Body of pancreas (tissue), 4 donors: ENCODE results near the gene SLC23A2. TPM values are rescaled to one million over a fixed set of nuclear protein-coding genes. Genes with fewer than 3 reads are reported as not detected.

Source experiments
- ATAC-seq: fragments of 150-250 bp; one replicate; pipeline ENCODE4 v1.9.1; 2016
- DNase-seq, 4 donors: peaks; one replicate each; pipeline ENCODE4 v3.0.0-alpha.2; 2019
- H3K27ac ChIP-seq, 4 donors: fragments of 200-600 bp; sonication (generic); 1 replicate in 3 of 4; 2 replicates in 1 of 4; pipeline versions ENCODE4 v1.5.1 to v1.6.1; 2016 to 2019; ENCODE audit warnings: mild to moderate bottlenecking in 1 of 4, mixed read lengths in 1 of 4, moderate library complexity in 1 of 4
- H3K27me3 ChIP-seq, 2 donors: fragments of 200-600 bp; sonication (generic); one replicate each; pipeline ENCODE4 v1.6.0; 2016; ENCODE audit warnings: mild to moderate bottlenecking in 1 of 2
- H3K36me3 ChIP-seq, 2 donors: fragments of 200-600 bp; sonication (generic); replicated peaks in 1 of 2; 2 replicates each; pipeline ENCODE4 v1.5.1; 2016; ENCODE audit warnings: low read depth in 2 of 2; ENCODE audit not compliant: insufficient read depth in 1 of 2
- H3K4me1 ChIP-seq: fragments of 200-600 bp; sonication (generic); one replicate; pipeline ENCODE4 v1.6.0; 2016
- H3K4me3 ChIP-seq, 2 donors: fragments of 200-600 bp; sonication (generic); 1 replicate in 1 of 2; 2 replicates in 1 of 2; pipeline ENCODE4 v1.5.1; 2016 to 2019
- H3K9me3 ChIP-seq, 3 donors: fragments of 200-600 bp; sonication (generic); 1 replicate in 2 of 3; 2 replicates in 1 of 3; pipeline ENCODE4 v1.5.1; 2016
- POLR2A ChIP-seq, 3 donors: fragments of 450-650 bp; IDR thresholded peaks; one replicate each; pipeline ENCODE4 v1.6.1; 2016; ENCODE audit warnings: antibody characterized with exemption in 3 of 3, mild to moderate bottlenecking in 2 of 3
- WGBS, 2 donors: methylation state at CpG; one replicate each; pipeline ENCODE4 v1.1.5; 2017; 5-methylcytosine and 5-hydroxymethylcytosine counted together
- intact Hi-C: fragments of 100-400 bp; cut with DNase I; formaldehyde crosslinking; loops from one replicate; pipeline ENCODE4 v1.15.1; 2023
- total RNA-seq, 2 donors: library from RNA; depleted of rRNA; stranded (reverse); fragments of >200 nt; gene quantifications; one replicate each; pipeline ENCODE4 v1.1.0, GENCODE V29; 2016
- TF ChIP-seq, protein P1 (sequence below), 7 experiments: fragments of 450-650 bp in 4 of 7; fragments of 200-600 bp in 3 of 7; sonication (generic) in 3 of 7; IDR thresholded peaks; one replicate each; pipeline ENCODE4 v1.5.1; 2016 to 2019; ENCODE audit warnings: antibody characterized with exemption in 7 of 7

SLC23A2 gene
- total RNA-seq, 2 donors from 2014 or later, result 12.2 TPM

DNA sequence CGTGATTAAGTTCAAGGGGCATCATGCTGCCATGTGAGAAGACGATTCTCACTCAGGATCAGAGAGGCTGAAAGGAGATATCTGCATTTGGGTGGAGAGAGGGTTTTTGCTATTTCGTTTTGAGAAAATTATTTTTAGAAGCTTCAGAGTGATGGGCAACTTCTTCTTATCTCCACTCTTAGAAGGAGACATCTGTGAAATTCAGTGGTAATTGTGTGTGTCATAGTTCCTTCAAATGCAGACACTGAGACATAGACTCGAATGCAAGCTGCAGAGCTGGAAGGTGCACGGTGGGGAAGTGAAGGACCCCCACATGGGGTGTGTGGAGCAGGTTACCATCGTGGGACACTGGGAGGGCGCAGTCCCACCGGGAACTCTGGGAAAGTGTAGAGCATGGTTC lies 162.8 kb downstream of the SLC23A2 start:
- H3K4me3 ChIP-seq, result no peak overlapping the region
- 33 to 40% methylated on average over 8 of the region's 8 CpGs for WGBS, 2 donors
- ATAC-seq, result no peak
- H3K4me1 ChIP-seq, result no peaks in the 10 kb centered on the region
- no peaks in the 10 kb centered on the region for H3K27me3 ChIP-seq
- no peak overlapping the region for H3K27ac ChIP-seq
- H3K36me3 ChIP-seq, result no peaks in the 10 kb centered on the region
- DNase-seq, result no peak
- intact Hi-C loops, result no loop called here
- no peaks in the 10 kb centered on the region for H3K9me3 ChIP-seq
- no peak for TF ChIP-seq POLR2A (IDR thresholded peaks at IDR 0.05)
- TF ChIP-seq, protein P1, sequence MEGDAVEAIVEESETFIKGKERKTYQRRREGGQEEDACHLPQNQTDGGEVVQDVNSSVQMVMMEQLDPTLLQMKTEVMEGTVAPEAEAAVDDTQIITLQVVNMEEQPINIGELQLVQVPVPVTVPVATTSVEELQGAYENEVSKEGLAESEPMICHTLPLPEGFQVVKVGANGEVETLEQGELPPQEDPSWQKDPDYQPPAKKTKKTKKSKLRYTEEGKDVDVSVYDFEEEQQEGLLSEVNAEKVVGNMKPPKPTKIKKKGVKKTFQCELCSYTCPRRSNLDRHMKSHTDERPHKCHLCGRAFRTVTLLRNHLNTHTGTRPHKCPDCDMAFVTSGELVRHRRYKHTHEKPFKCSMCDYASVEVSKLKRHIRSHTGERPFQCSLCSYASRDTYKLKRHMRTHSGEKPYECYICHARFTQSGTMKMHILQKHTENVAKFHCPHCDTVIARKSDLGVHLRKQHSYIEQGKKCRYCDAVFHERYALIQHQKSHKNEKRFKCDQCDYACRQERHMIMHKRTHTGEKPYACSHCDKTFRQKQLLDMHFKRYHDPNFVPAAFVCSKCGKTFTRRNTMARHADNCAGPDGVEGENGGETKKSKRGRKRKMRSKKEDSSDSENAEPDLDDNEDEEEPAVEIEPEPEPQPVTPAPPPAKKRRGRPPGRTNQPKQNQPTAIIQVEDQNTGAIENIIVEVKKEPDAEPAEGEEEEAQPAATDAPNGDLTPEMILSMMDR (IDR thresholded peaks at IDR 0.05), result no peak

DNA sequence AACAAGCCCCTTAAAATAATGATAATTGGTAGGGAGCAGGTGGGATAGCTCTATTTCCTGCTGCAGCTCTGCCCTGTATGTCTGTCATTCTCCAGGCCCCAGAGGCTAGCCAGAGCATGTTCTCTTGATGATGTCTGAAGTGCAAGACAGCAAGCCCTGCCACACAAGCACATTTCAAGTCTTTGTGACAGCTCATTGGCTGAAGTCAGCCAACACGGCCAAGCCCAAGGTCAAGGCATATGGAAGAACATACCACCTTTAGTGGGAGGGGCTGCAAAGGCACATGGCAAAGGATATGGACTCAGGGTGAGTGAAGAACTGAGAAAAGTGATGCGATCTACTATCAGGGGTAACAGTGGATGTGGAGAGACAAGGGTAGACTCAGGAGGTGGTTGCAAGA lies 163.6 kb downstream of the SLC23A2 start:
- H3K36me3 ChIP-seq, result no peaks in the 10 kb centered on the region
- intact Hi-C loops, result no loop called here
- 45 to 59% methylated on average over 2 of the region's 2 CpGs for WGBS, 2 donors
- H3K27me3 ChIP-seq, result no peaks in the 10 kb centered on the region
- ATAC-seq (no peak), DNase-seq (no peak)
- no peak overlapping the region for H3K4me3 ChIP-seq
- TF ChIP-seq POLR2A (IDR thresholded peaks at IDR 0.05), result no peak
- TF ChIP-seq, protein P1 (IDR thresholded peaks at IDR 0.05), result no peak
- H3K9me3 ChIP-seq, result no peaks in the 10 kb centered on the region
- H3K27ac ChIP-seq, result no peak overlapping the region
- no peaks in the 10 kb centered on the region for H3K4me1 ChIP-seq

DNA sequence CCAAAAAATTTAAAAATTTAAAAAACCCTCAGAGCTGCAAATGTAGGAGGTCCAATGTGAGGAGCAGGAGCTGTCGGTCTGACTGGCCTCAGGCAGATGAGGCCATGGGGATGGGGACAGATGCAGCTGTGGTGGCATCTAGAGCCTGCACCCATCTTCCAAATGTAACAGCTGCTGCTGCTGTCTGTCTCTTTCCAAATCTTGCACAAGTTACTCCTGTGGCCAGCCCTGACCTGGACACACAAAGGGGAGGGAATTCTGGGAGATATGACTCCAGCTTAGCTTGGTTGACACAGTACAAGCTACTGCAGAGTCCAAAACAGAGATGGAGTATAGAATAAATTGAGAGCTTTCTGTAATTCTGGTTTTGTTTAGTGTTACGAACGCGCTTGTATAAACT lies 164.4 kb downstream of the SLC23A2 start:
- 46 to 54% methylated on average over 4 of the region's 4 CpGs for WGBS, 2 donors
- DNase-seq (no peak), ATAC-seq (no peak)
- TF ChIP-seq, protein P1 (IDR thresholded peaks at IDR 0.05), result no peak
- no peak for TF ChIP-seq POLR2A (IDR thresholded peaks at IDR 0.05)
- Histone ChIP-seq H3K9me3 (no peaks in the 10 kb centered on the region), H3K4me1 (no peaks in the 10 kb centered on the region), H3K36me3 (no peaks in the 10 kb centered on the region), H3K27me3 (no peaks in the 10 kb centered on the region), H3K4me3 (no peak overlapping the region), H3K27ac (no peak overlapping the region)
- intact Hi-C loops, result no loop called here

DNA sequence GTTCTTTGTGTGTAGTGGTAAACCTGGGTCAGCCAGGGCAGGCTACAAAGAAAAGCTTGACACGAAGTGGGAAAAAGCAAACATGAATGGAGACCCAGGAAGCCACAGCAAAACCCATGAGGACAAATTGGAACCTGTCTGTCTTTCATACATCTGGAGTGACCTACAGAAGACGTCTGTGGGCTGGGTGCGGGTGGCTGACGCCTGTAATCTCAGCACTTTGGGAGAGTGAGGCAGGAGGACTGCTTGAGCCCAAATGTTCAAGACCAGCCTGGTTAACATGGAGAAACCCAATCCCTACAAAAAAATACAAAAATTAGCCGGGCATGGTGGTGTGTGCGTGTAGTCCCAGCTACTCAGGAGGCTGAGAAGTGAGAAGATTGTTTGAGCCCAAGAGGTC lies 164.8 kb downstream of the SLC23A2 start:
- intact Hi-C loops, result no loop called here
- no peaks in the 10 kb centered on the region for H3K27me3 ChIP-seq
- H3K4me1 ChIP-seq, result no peaks in the 10 kb centered on the region
- no peaks in the 10 kb centered on the region for H3K9me3 ChIP-seq
- no peak for DNase-seq
- WGBS, 2 donors, result 65 to 67% methylated on average over 6 of the region's 6 CpGs
- H3K27ac ChIP-seq, result no peak overlapping the region
- no peak overlapping the region for H3K4me3 ChIP-seq
- no peak for ATAC-seq
- H3K36me3 ChIP-seq, result no peaks in the 10 kb centered on the region
- TF ChIP-seq POLR2A (IDR thresholded peaks at IDR 0.05), result no peak
- TF ChIP-seq, protein P1 (IDR thresholded peaks at IDR 0.05), result no peak
